Esophagus muscularis mucosa (tissue), 4 donors: ENCODE data around the gene PCDHGB5. TPM values are rescaled to one million over a fixed set of nuclear protein-coding genes. Genes with fewer than 3 reads are reported as not detected.
"Not testable (repeated sequence)": the region's sequence is repeated elsewhere in the genome, so short reads cannot be mapped to it uniquely, and the experiment has no call there.

ENCODE experiments used
- DNase-seq: peaks from one replicate; pipeline ENCODE4 v3.0.0-alpha.2; 2017; ENCODE audit errors: extremely low spot score
- H3K27ac ChIP-seq, 4 donors: fragments of 200-600 bp; sonication (generic); replicated peaks in 1 of 4; 1 replicate in 3 of 4; 2 replicates in 1 of 4; pipeline ENCODE4 v1.5.1; 2016 to 2019; ENCODE audit warnings: mild to moderate bottlenecking in 1 of 4
- H3K27me3 ChIP-seq, 4 donors: fragments of 200-600 bp; sonication (generic); one replicate each; pipeline versions ENCODE4 v1.5.1 to v1.6.0; 2016 to 2019
- H3K36me3 ChIP-seq, 4 donors: fragments of 200-600 bp; sonication (generic); one replicate each; pipeline ENCODE4 v1.5.1; 2016 to 2019
- H3K4me1 ChIP-seq, 4 donors: fragments of 200-600 bp; sonication (generic); one replicate each; pipeline ENCODE4 v1.5.1; 2016 to 2019
- H3K4me3 ChIP-seq, 4 donors: fragments of 200-600 bp; sonication (generic); 1 replicate in 2 of 4; 2 replicates in 2 of 4; pipeline ENCODE4 v1.5.1; 2016 to 2019; ENCODE audit warnings: mild to moderate bottlenecking in 4 of 4, moderate library complexity in 1 of 4
- H3K9me3 ChIP-seq, 4 donors: fragments of 200-600 bp; sonication (generic); 1 replicate in 3 of 4; 2 replicates in 1 of 4; pipeline ENCODE4 v1.5.1; 2016 to 2019
- CTCF ChIP-seq, 3 experiments: fragments of 200-600 bp in 2 of 3; fragments of 450-650 bp in 1 of 3; sonication (generic) in 2 of 3; IDR thresholded peaks; one replicate each; pipeline ENCODE4 v1.5.1; 2017 to 2019; ENCODE audit warnings: antibody characterized with exemption in 3 of 3, mild to moderate bottlenecking in 2 of 3, moderate library complexity in 1 of 3
- EP300 ChIP-seq: sonication (generic); formaldehyde crosslinking; IDR thresholded peaks from one replicate; pipeline ENCODE4 v1.6.1; 2017; ENCODE audit warnings: antibody characterized with exemption
- POLR2A ChIP-seq: fragments of 450-650 bp; IDR thresholded peaks from one replicate; pipeline ENCODE4 v1.6.1; 2017; ENCODE audit warnings: antibody characterized with exemption, moderate library complexity, mild to moderate bottlenecking, low read depth
- POLR2AphosphoS5 ChIP-seq, 2 donors: sonication (generic); formaldehyde crosslinking; IDR thresholded peaks; one replicate each; pipeline ENCODE4 v1.6.1; 2017; ENCODE audit warnings: antibody characterized with exemption in 2 of 2
- WGBS: methylation state at CpG from one replicate; pipeline ENCODE4 v1.1.5; 2018; 5-methylcytosine and 5-hydroxymethylcytosine counted together
- intact Hi-C: fragments of 100-400 bp; cut with DNase I; formaldehyde crosslinking; loops from one replicate; pipeline ENCODE4 v1.15.1; 2023
- total RNA-seq, 4 donors: library from RNA; depleted of rRNA; stranded (reverse); fragments of >200 nt; gene quantifications; one replicate each; pipeline versions ENCODE4 v1.1.0 to v1.2.1, GENCODE V29; 2016

The PCDHGB5 gene
- total RNA-seq = 1 to 10 TPM; 4.8 to 10.0 (median 7.8) TPM

- H3K27ac ChIP-seq, H3K36me3 ChIP-seq, H3K4me1 ChIP-seq, intact Hi-C loops, DNase-seq: not testable (repeated sequence)
- TF ChIP-seq CTCF (IDR thresholded peaks at IDR 0.05) = peak; percentile 14 to 40 (median 37)
- Histone ChIP-seq H3K9me3 (peaks cover 21 to 94% (median 93%) of the 10 kb centered on the region in 4 donors), H3K4me3 (peak within 1 kb of the TSS; percentile 20 to 44 (median 28)), H3K27me3 (peaks cover 0 to 13% (median 0%) of the 10 kb centered on the region in 4 donors)
- WGBS = 9% methylated on average over 20 of the region's 43 CpGs
Measured at GRCh38 chr5:141397756-141398551, at the start of gene PCDHGB5. Gene PCDHGB5 (plus strand): TSS chr5:141397947. CDS start chr5:141398128, 181 bp downstream.

- Histone ChIP-seq H3K36me3 (no peaks in the 10 kb centered on the region), H3K27ac (peak within 1 kb of the TSS in 1 of 4 donors; percentile 27), H3K4me3 (peak within 1 kb of the TSS; percentile 22 to 37 (median 30)), H3K9me3 (peaks cover 0 to 95% (median 87%) of the 10 kb centered on the region in 4 donors), H3K4me1 (no peaks in the 10 kb centered on the region), H3K27me3 (peaks cover 0 to 42% (median 3%) of the 10 kb centered on the region in 4 donors)
- no peak for DNase-seq
- TF ChIP-seq CTCF (IDR thresholded peaks at IDR 0.05) (peak; percentile 26 to 47 (median 31)), POLR2AphosphoS5 (IDR thresholded peaks at IDR 0.05) (no peak), EP300 (no peak), POLR2A (no peak)
- WGBS = 26% methylated on average over 26 of the region's 29 CpGs
- intact Hi-C loops = loop anchor here (10.0 kb wide), 1 partner anchor 215 kb away; no protein-coding TSS in a partner anchor
Measured at GRCh38 chr5:141349917-141350619, 47.7 kb upstream of the PCDHGB5 start, which contains the start of gene PCDHGB1. Gene PCDHGB1 (plus strand): TSS chr5:141350099. CDS start chr5:141350261, 162 bp downstream.

GRCh38 chr5:141351591-141351990, 46.2 kb upstream of the PCDHGB5 start:
- H3K4me1 ChIP-seq = no peaks in the 10 kb centered on the region
- intact Hi-C loops = loop anchor here (10.0 kb wide), 1 partner anchor 213 kb away; no protein-coding TSS in a partner anchor
- no peaks in the 10 kb centered on the region for H3K36me3 ChIP-seq
- DNase-seq = no peak
- TF ChIP-seq POLR2A (no peak), POLR2AphosphoS5 (IDR thresholded peaks at IDR 0.05) (no peak), EP300 (no peak), CTCF (IDR thresholded peaks at IDR 0.05) (no peak)
- no peak overlapping the region for H3K27ac ChIP-seq
- no peak overlapping the region for H3K4me3 ChIP-seq
- peaks cover 0 to 29% (median 3%) of the 10 kb centered on the region in 4 donors for H3K27me3 ChIP-seq
- H3K9me3 ChIP-seq = peaks cover 4 to 96% (median 88%) of the 10 kb centered on the region in 4 donors
- no CpG with 5 or more reads among the region's 36 CpGs for WGBS

GRCh38 chr5:141354900-141355469, 42.8 kb upstream of the PCDHGB5 start, which contains the start of gene PCDHGA4:
Gene PCDHGA4 (plus strand): TSS chr5:141355021. CDS start chr5:141355108, 87 bp downstream.
- intact Hi-C loops = loop anchor here (10.0 kb wide), 1 partner anchor 210 kb away; no protein-coding TSS in a partner anchor
- Histone ChIP-seq H3K9me3 (peaks cover 10 to 98% (median 95%) of the 10 kb centered on the region in 4 donors), H3K27me3 (peaks cover 0 to 23% (median 3%) of the 10 kb centered on the region in 4 donors), H3K27ac (no peak within 1 kb of the TSS), H3K4me3 (peak within 1 kb of the TSS; percentile 21 to 48 (median 43)), H3K4me1 (no peaks in the 10 kb centered on the region), H3K36me3 (no peaks in the 10 kb centered on the region)
- WGBS = 16% methylated on average over 13 of the region's 29 CpGs
- no peak for DNase-seq
- TF ChIP-seq EP300 = no peak
- TF ChIP-seq POLR2AphosphoS5 (IDR thresholded peaks at IDR 0.05) = no peak
- peak; percentile 30 to 33 (median 32) for TF ChIP-seq CTCF (IDR thresholded peaks at IDR 0.05)
